GM12873 (cell line): ENCODE results near the gene IL17RE.

Experiments used
- CTCF ChIP-seq: IDR thresholded peaks from 2 replicates; pipeline ENCODE4 v1.5.1; 2012; ENCODE audit warnings: low read depth, mild to moderate bottlenecking, moderate library complexity, low read length, control low read depth; ENCODE audit not compliant: insufficient read depth; ENCODE audit errors: missing control alignments

IL17RE gene

DNA sequence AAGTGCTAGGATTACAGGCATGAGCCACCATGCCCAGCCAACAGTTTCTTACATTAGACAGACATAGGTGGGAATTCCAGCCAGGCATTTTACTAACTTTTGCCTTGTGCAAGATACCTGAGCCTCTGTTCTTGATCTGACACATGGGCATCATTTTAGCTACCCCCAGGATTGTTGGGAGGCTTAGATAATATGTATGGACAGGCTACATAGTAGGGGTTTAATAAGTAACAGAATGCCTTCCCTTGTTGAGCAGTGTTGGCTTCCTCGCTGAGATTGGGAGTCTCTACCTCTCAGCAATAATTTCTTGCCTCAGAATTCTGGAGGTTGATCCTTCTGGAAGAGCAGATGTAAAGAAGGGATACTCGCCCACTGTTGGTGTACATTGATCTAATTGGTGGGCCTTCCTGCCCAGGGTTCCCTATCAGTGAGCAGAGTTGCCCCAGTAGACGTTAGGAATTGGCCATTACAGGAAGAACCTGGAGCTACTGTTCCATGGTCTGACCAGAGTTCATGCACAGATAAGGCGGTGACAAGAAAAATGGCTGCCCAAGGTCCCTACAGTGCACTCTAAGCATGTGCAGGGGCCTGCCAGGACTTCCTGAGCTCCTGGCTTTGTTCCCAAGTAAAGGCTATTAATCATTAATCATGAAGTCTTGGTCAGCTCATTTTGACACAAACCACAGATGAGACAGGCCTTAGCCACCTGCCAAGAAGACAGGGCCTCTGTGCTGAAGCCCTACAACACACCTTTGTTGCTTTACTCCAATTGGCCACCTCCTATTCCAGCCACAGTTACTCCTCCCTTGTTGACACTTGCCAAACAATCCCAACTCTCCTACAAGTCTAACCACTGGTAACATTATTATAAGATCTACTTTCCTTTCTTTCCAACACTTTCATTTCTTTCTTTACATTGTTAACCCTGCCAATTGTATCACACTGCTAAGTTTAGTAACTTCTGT lies 5.0 kb upstream of the IL17RE start:
- no peak for TF ChIP-seq CTCF

DNA sequence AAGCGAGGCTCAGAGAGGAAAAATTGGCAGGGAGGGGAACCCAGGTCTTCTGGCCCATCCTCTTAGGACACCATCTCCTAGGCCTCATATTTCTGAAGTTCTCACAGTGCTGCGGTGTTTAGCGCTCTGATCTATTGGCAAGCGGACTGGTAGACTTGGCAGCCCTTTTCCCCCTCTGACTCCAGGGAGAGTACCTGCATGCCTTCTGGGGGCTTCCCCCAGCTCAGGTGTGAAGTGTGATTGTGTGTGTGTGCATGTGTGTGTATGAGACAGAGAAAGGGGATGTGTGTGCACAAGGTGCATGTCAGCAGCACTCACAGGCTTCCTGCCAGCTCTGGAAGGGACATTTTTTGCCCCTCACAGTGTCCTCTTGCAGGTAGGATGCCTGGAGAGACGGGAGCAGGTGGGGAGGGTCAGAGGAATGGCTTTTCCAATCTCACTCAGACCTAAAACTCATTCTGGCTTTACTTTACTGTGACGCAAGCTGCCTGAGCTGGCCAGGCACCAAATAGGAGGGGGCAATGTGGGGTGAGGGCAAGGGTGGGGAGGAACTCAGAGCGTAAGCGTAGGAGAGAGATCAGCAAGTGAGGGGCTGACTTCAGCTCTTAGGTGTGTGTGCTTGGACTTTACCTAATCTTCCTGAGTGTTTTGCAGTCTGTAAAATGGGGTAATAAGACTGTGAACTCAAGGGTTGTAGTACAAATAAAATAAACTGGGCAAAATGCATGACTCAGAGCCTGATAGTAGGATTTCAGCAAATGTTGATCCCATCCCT lies 4.0 kb upstream of the IL17RE start:
- TF ChIP-seq CTCF, result no peak

GRCh38 chr3:9899289-9899791 lies 3.3 kb upstream of the IL17RE start:
- no peak for TF ChIP-seq CTCF

DNA sequence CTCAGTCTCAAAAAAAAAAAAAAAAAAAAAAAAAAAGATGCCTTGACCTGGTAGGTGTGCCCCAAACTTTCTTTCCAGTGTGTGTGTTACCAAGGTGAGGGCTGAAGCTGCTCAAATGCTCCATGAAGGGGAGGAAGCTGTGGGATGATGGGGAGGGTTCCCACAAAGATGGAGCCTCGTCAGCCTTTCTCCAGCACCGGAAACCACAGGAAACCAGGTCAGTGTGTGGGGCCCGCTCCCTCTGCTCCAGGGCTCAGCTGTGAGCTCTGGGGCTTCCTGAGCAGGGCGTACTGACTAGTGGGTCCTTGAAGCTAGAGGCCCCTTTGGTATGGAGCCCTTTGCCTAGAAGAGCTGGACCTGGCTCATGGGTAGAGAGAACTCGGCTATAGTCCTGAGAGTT lies 681 bp upstream of the IL17RE start:
- TF ChIP-seq CTCF, result no peak

DNA sequence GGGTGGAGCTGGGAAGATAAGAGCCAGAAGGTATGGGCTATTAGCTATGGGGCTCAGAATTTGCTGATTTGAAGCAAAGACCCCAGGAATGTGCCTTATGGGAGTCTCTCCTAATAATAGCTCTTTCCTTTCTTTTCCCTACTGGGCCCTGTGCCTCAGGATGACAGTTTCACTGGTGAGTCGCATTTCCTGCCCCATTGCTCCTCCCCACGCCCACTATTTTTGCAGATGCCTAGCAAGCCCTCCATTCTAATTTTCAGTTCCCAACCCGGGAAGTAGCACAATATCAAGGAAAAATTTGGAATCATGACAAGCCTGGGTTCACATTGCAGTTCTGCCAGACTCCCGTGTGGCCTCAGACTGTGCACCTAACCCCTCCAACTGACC lies 583 bp downstream of the IL17RE start:
- no peak for TF ChIP-seq CTCF

DNA sequence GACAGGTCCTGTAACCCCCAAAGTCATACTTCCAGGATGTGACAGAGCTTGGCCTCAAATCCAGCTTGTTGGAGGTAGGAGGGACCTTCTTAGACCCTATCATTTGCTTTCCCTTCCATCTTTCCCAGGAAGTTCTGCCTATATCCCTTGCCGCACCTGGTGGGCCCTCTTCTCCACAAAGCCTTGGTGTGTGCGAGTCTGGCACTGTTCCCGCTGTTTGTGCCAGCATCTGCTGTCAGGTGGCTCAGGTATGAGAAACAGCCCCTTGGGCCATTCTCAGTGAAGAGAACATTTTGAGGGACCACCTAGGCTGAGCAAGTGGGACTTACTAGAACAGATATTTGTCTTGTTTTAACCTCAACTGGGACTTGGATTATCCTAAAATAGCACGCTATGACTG lies 1.3 kb downstream of the IL17RE start:
- no peak for TF ChIP-seq CTCF

- no peak for TF ChIP-seq CTCF
Measured at GRCh38 chr3:9906480-9906879, 3.8 kb downstream of the IL17RE start.
